PFSK-1 (cell line): ENCODE results near the gene IL1RAPL2.

Experiments used
- POLR2AphosphoS5 ChIP-seq: IDR thresholded peaks from 2 replicates; pipeline ENCODE4 v1.6.1; 2012; ENCODE audit warnings: low read depth, mild to moderate bottlenecking, control low read depth, low read length, moderate library complexity
- SIN3A ChIP-seq: IDR thresholded peaks from 2 replicates; pipeline ENCODE4 v1.6.1; 2012; ENCODE audit warnings: mild to moderate bottlenecking, low read length, moderate library complexity, borderline replicate concordance; ENCODE audit not compliant: insufficient read depth

GRCh38 chrX:104749951-104750610, 184.1 kb downstream of the IL1RAPL2 start:
- TF ChIP-seq SIN3A, result no peak
- TF ChIP-seq POLR2AphosphoS5, result no peak
